Esophagus muscularis mucosa (tissue), 4 donors: ENCODE measurements around the gene NIN. TPM values are rescaled to one million over a fixed set of nuclear protein-coding genes. Genes with fewer than 3 reads are reported as not detected.

Experiments
- DNase-seq: peaks from one replicate; pipeline ENCODE4 v3.0.0-alpha.2; 2017; ENCODE audit errors: extremely low spot score
- H3K27ac ChIP-seq, 4 donors: fragments of 200-600 bp; sonication (generic); replicated peaks in 1 of 4; 1 replicate in 3 of 4; 2 replicates in 1 of 4; pipeline ENCODE4 v1.5.1; 2016 to 2019; ENCODE audit warnings: mild to moderate bottlenecking in 1 of 4
- H3K27me3 ChIP-seq, 4 donors: fragments of 200-600 bp; sonication (generic); one replicate each; pipeline versions ENCODE4 v1.5.1 to v1.6.0; 2016 to 2019
- H3K36me3 ChIP-seq, 4 donors: fragments of 200-600 bp; sonication (generic); one replicate each; pipeline ENCODE4 v1.5.1; 2016 to 2019
- H3K4me1 ChIP-seq, 4 donors: fragments of 200-600 bp; sonication (generic); one replicate each; pipeline ENCODE4 v1.5.1; 2016 to 2019
- H3K4me3 ChIP-seq, 4 donors: fragments of 200-600 bp; sonication (generic); 1 replicate in 2 of 4; 2 replicates in 2 of 4; pipeline ENCODE4 v1.5.1; 2016 to 2019; ENCODE audit warnings: mild to moderate bottlenecking in 4 of 4, moderate library complexity in 1 of 4
- H3K9me3 ChIP-seq, 4 donors: fragments of 200-600 bp; sonication (generic); 1 replicate in 3 of 4; 2 replicates in 1 of 4; pipeline ENCODE4 v1.5.1; 2016 to 2019
- CTCF ChIP-seq, 3 experiments: fragments of 200-600 bp in 2 of 3; fragments of 450-650 bp in 1 of 3; sonication (generic) in 2 of 3; IDR thresholded peaks; one replicate each; pipeline ENCODE4 v1.5.1; 2017 to 2019; ENCODE audit warnings: antibody characterized with exemption in 3 of 3, mild to moderate bottlenecking in 2 of 3, moderate library complexity in 1 of 3
- EP300 ChIP-seq: sonication (generic); formaldehyde crosslinking; IDR thresholded peaks from one replicate; pipeline ENCODE4 v1.6.1; 2017; ENCODE audit warnings: antibody characterized with exemption
- POLR2A ChIP-seq: fragments of 450-650 bp; IDR thresholded peaks from one replicate; pipeline ENCODE4 v1.6.1; 2017; ENCODE audit warnings: antibody characterized with exemption, moderate library complexity, mild to moderate bottlenecking, low read depth
- POLR2AphosphoS5 ChIP-seq, 2 donors: sonication (generic); formaldehyde crosslinking; IDR thresholded peaks; one replicate each; pipeline ENCODE4 v1.6.1; 2017; ENCODE audit warnings: antibody characterized with exemption in 2 of 2
- WGBS: methylation state at CpG from one replicate; pipeline ENCODE4 v1.1.5; 2018; 5-methylcytosine and 5-hydroxymethylcytosine counted together
- intact Hi-C: fragments of 100-400 bp; cut with DNase I; formaldehyde crosslinking; loops from one replicate; pipeline ENCODE4 v1.15.1; 2023
- total RNA-seq, 4 donors: library from RNA; depleted of rRNA; stranded (reverse); fragments of >200 nt; gene quantifications; one replicate each; pipeline versions ENCODE4 v1.1.0 to v1.2.1, GENCODE V29; 2016

Gene NIN
- total RNA-seq, 4 donors from 2014 or later, result 26.2 to 38.8 (median 34.1) TPM

GRCh38 chr14:50814161-50814560, 16.8 kb downstream of the NIN start:
- Histone ChIP-seq H3K4me1 (peaks cover 8 to 15% (median 12%) of the 10 kb centered on the region in 4 donors), H3K9me3 (no peaks in the 10 kb centered on the region), H3K4me3 (no peak overlapping the region), H3K36me3 (no peaks in the 10 kb centered on the region), H3K27me3 (no peaks in the 10 kb centered on the region), H3K27ac (no peak overlapping the region)
- intact Hi-C loops, result no loop called here
- TF ChIP-seq POLR2AphosphoS5 (IDR thresholded peaks at IDR 0.05), result no peak
- TF ChIP-seq POLR2A, result no peak
- no peak for TF ChIP-seq CTCF (IDR thresholded peaks at IDR 0.05)
- TF ChIP-seq EP300, result no peak
- WGBS, result 100% methylated on average over 3 of the region's 3 CpGs
- DNase-seq, result peak; percentile 8

GRCh38 chr14:50813544-50813863, 17.5 kb downstream of the NIN start:
- 65% methylated on average over 2 of the region's 2 CpGs for WGBS
- no peaks in the 10 kb centered on the region for H3K36me3 ChIP-seq
- no peak overlapping the region for H3K27ac ChIP-seq
- peak; percentile 4 for DNase-seq
- no peak overlapping the region for H3K4me3 ChIP-seq
- peaks cover 8 to 15% (median 12%) of the 10 kb centered on the region in 4 donors for H3K4me1 ChIP-seq
- intact Hi-C loops, result no loop called here
- TF ChIP-seq POLR2AphosphoS5 (IDR thresholded peaks at IDR 0.05) (no peak), POLR2A (no peak)
- no peaks in the 10 kb centered on the region for H3K9me3 ChIP-seq
- no peaks in the 10 kb centered on the region for H3K27me3 ChIP-seq

- 85% methylated on average over 8 of the region's 8 CpGs for WGBS
- Histone ChIP-seq H3K4me1 (peaks cover 8 to 15% (median 12%) of the 10 kb centered on the region in 4 donors), H3K9me3 (no peaks in the 10 kb centered on the region), H3K36me3 (no peaks in the 10 kb centered on the region), H3K4me3 (no peak overlapping the region), H3K27ac (no peak overlapping the region), H3K27me3 (no peaks in the 10 kb centered on the region)
- peak; percentile 7 for DNase-seq
- TF ChIP-seq EP300 (no peak), POLR2A (no peak), CTCF (IDR thresholded peaks at IDR 0.05) (no peak), POLR2AphosphoS5 (IDR thresholded peaks at IDR 0.05) (no peak)
- intact Hi-C loops, result no loop called here
Measured at GRCh38 chr14:50812856-50813543, 18.0 kb downstream of the NIN start.

GRCh38 chr14:50812180-50812579, 18.8 kb downstream of the NIN start:
- Histone ChIP-seq H3K9me3 (no peaks in the 10 kb centered on the region), H3K36me3 (no peaks in the 10 kb centered on the region), H3K4me3 (no peak overlapping the region), H3K27me3 (no peaks in the 10 kb centered on the region), H3K27ac (no peak overlapping the region), H3K4me1 (peaks cover 8 to 15% (median 12%) of the 10 kb centered on the region in 4 donors)
- 81% methylated on average over 2 of the region's 2 CpGs for WGBS
- TF ChIP-seq EP300, result no peak
- no peak for TF ChIP-seq POLR2AphosphoS5 (IDR thresholded peaks at IDR 0.05)
- TF ChIP-seq POLR2A, result no peak
- TF ChIP-seq CTCF (IDR thresholded peaks at IDR 0.05), result no peak
- intact Hi-C loops, result no loop called here
- no peak for DNase-seq

- Histone ChIP-seq H3K36me3 (peaks cover 0 to 10% (median 2%) of the 10 kb centered on the region in 4 donors), H3K4me3 (no peak overlapping the region), H3K9me3 (no peaks in the 10 kb centered on the region), H3K27me3 (no peaks in the 10 kb centered on the region), H3K27ac (no peak overlapping the region), H3K4me1 (peaks cover 0 to 12% (median 10%) of the 10 kb centered on the region in 4 donors)
- 84% methylated on average over 5 of the region's 5 CpGs for WGBS
- DNase-seq, result peak; percentile 89
- intact Hi-C loops, result no loop called here
- TF ChIP-seq POLR2AphosphoS5 (IDR thresholded peaks at IDR 0.05), result no peak
- no peak for TF ChIP-seq POLR2A
Measured at GRCh38 chr14:50808053-50808452, 22.9 kb downstream of the NIN start.
